Medulla oblongata (tissue), 1 donor: ENCODE data around the gene CALHM2.
"Not testable (repeated sequence)": the region's sequence is repeated elsewhere in the genome, so short reads cannot be mapped to it uniquely, and the experiment has no call there.

ENCODE experiments used
- DNase-seq: peaks from one replicate; pipeline ENCODE4 v3.0.0-alpha.2; 2015; ENCODE audit errors: extremely low spot score

The CALHM2 gene

GRCh38 chr10:103417601-103418000 is 34.6 kb downstream of the CALHM2 start:
- DNase-seq: no peak

GRCh38 chr10:103417148-103417469 is 35.1 kb downstream of the CALHM2 start:
- not testable (repeated sequence) for DNase-seq

- peak; percentile 77 for DNase-seq
Observed at GRCh38 chr10:103416436-103417147, 35.6 kb downstream of the CALHM2 start.

- DNase-seq: no peak
Observed at GRCh38 chr10:103415581-103415980, 36.6 kb downstream of the CALHM2 start.

- no peak for DNase-seq
Observed at GRCh38 chr10:103413564-103413963, 38.6 kb downstream of the CALHM2 start.

GRCh38 chr10:103397191-103397825 is 54.9 kb downstream of the CALHM2 start:
- no peak for DNase-seq

- no peak for DNase-seq
Observed at GRCh38 chr10:103396789-103397087, 55.4 kb downstream of the CALHM2 start.
